Measurements from ENCODE around the gene IMPA2. TPM values are rescaled to one million over a fixed set of nuclear protein-coding genes. Genes with fewer than 3 reads are reported as not detected.

Gene IMPA2
- total and polyA plus RNA-seq, 2 of the 8 experiments (the other 6 are each of a cell fraction or from before 2014, with no cell fraction given): 102 to 140 TPM

GRCh38 chr18:11946756-11947155 is 34.6 kb upstream of the IMPA2 start:
- FAIRE-seq (no peak), DNase-seq (ENCODE audit: low read depth in 1 of 2, low spot score in 2 of 2) (no peak)
- H4K20me1 ChIP-seq (replicated peaks in 1 of 2; ENCODE audit: control insufficient read depth in 1 of 2, insufficient read depth in 2 of 2, low read length in 2 of 2): no peaks in the 10 kb centered on the region
- no peak overlapping the region for H3K56ac ChIP-seq (replicated peaks; ENCODE audit: insufficient read length, low read depth, low read length)
- no peaks in the 10 kb centered on the region for H3K36me3 ChIP-seq (ENCODE audit: control insufficient read depth in 2 of 4, insufficient read depth in 4 of 4, low read length in 3 of 4)
- H3K4me1 ChIP-seq (replicated peaks in 1 of 4; ENCODE audit: control insufficient read depth in 3 of 4, insufficient read depth in 4 of 4, low read length in 3 of 4): peaks cover 3 to 11% (median 6%) of the 10 kb centered on the region in 4 experiments
- no peak overlapping the region for H3K4ac ChIP-seq (replicated peaks; ENCODE audit: insufficient read length, low read depth, low read length)
- no peak overlapping the region for H3K9ac ChIP-seq (replicated peaks in 1 of 4; ENCODE audit: extremely low read depth in 1 of 4, low read depth in 3 of 4, low read length in 3 of 4)
- H3K4me3 ChIP-seq (ENCODE audit: extremely low read depth in 1 of 4, insufficient read depth in 2 of 4, low read depth in 3 of 4, low read length in 4 of 4): peak overlapping the region in 1 of 4 experiments; percentile 59; a peak in 4 of 8 replicates
- no peak overlapping the region for H4K8ac ChIP-seq (ENCODE audit: extremely low read depth, insufficient read depth, low read length)
- H2BK5ac ChIP-seq (ENCODE audit: low read depth, low read length): no peak overlapping the region; the same call in 1 of the 2 replicates
- no peaks in the 10 kb centered on the region for H3K9me3 ChIP-seq (ENCODE audit: insufficient read depth in 2 of 2, low read depth in 1 of 2, low read length in 1 of 2)
- no peak overlapping the region for H3K23ac ChIP-seq (ENCODE audit: insufficient read length)
- H2AK5ac ChIP-seq (ENCODE audit: low read depth, low read length): no peak overlapping the region
- H3K27me3 ChIP-seq (replicated peaks in 1 of 4; ENCODE audit: control insufficient read depth in 3 of 4, extremely low read depth in 1 of 4, insufficient read depth in 3 of 4, low read length in 3 of 4): no peaks in the 10 kb centered on the region
- no peak overlapping the region for H2BK15ac ChIP-seq (ENCODE audit: low read length)
- no peak overlapping the region for H2AFZ ChIP-seq (ENCODE audit: low read length)
- WGBS, 2 experiments (ENCODE audit: extremely low coverage in 1 of 2, insufficient coverage in 1 of 2, insufficient read length in 1 of 2, insufficient replicate concordance in 2 of 2, low coverage in 1 of 2, low lambda C conversion rate in 2 of 2, missing lambda C conversion rate in 1 of 2): 66% methylated on average over 3 of the region's 3 CpGs; no CpG with 5 or more reads in 1 of the 2 experiments
- no peak overlapping the region for H2BK120ac ChIP-seq (replicated peaks; ENCODE audit: low read depth, low read length)
- no peak overlapping the region for H3K18ac ChIP-seq (ENCODE audit: extremely low read depth, low read length)
- ChIA-PET CTCF (ENCODE audit: partially characterized antibody) (interaction anchor here (1.1 to 22.3 kb wide), 7 partner anchors 11 to 92 kb away, joined by 3 to 471 read pairs (median 7); no protein-coding TSS in a partner anchor), POLR2A (ENCODE audit: partially characterized antibody) (interaction anchor here (0.7 to 5.7 kb wide), 11 partner anchors 9 to 196 kb away, joined by 3 to 29 read pairs (median 5); partner anchors contain the start of gene IMPA2)
- no peak overlapping the region for H3K27ac ChIP-seq (ENCODE audit: low read depth, low read length)
- H3K23me2 ChIP-seq (ENCODE audit: low read depth, low read length): no peaks in the 10 kb centered on the region
- H3K79me1 ChIP-seq (ENCODE audit: low read depth, low read length): no peaks in the 10 kb centered on the region
- peak overlapping the region; percentile 55 to 58; a peak in 3 of 4 replicates for H3K4me2 ChIP-seq (ENCODE audit: insufficient read depth in 1 of 2, low read depth in 2 of 2, low read length in 2 of 2)
- H4K91ac ChIP-seq (replicated peaks; ENCODE audit: insufficient read length, low read length): no peak overlapping the region
- H3K14ac ChIP-seq (ENCODE audit: insufficient read length): no peak overlapping the region
- H4K5ac ChIP-seq (ENCODE audit: insufficient read length, low read depth, low read length): peak overlapping the region; percentile 18
- no peak overlapping the region for H2BK12ac ChIP-seq (ENCODE audit: low read depth, low read length)
- H2BK20ac ChIP-seq (ENCODE audit: low read length): no peak overlapping the region
- no peaks in the 10 kb centered on the region for H3K79me2 ChIP-seq (ENCODE audit: control insufficient read depth in 1 of 2, insufficient read depth in 2 of 2, low read length in 2 of 2)
- TF ChIP-seq CHD2 (IDR thresholded peaks at IDR 0.05; ENCODE audit: low read length): no peak
- no peak for TF ChIP-seq ATF2 (IDR thresholded peaks at IDR 0.05; ENCODE audit: low read length)
- no peak for TF ChIP-seq TAF7 (optimal IDR thresholded peaks at IDR 0.05; ENCODE audit: borderline replicate concordance, low read depth, low read length)
- TF ChIP-seq SP2 (IDR thresholded peaks at IDR 0.05; ENCODE audit: low read length): no peak
- TF ChIP-seq JUN (IDR thresholded peaks at IDR 0.05; ENCODE audit: low read depth, low read length): no peak
- TF ChIP-seq SAP30 (IDR thresholded peaks at IDR 0.05; ENCODE audit: insufficient read depth, insufficient replicate concordance, low read length): no peak
- TF ChIP-seq TCF12 (IDR thresholded peaks at IDR 0.05; ENCODE audit: low read depth, low read length): no peak

Data from H1 (cell line).